AG04450 (cell line): ENCODE results near the gene SYT14. TPM values are rescaled to one million over a fixed set of nuclear protein-coding genes. Genes with fewer than 3 reads are reported as not detected.

Experiments
- CTCF ChIA-PET: fragments of 300-600, 350-600 bp; formaldehyde crosslinking; extraction: SDS; loops from one replicate; lab custom pipeline; 2022; ENCODE audit warnings: antibody characterized with exemption, inconsistent platforms; lab: Charles Lee
- POLR2A ChIA-PET: fragments of 350-600 bp; formaldehyde crosslinking; extraction: SDS; loops from one replicate; lab custom pipeline; 2021; ENCODE audit warnings: antibody characterized with exemption, inconsistent platforms; lab: Yijun Ruan, JAX
- DNase-seq: peaks from one replicate; pipeline ENCODE4 v3.0.0-alpha.2; 2011; ENCODE audit warnings: low read depth, low spot score
- H3K27ac ChIP-seq: one replicate; pipeline ENCODE4 v1.5.1; 2012; ENCODE audit warnings: low read depth, low read length, control low read depth
- H3K27me3 ChIP-seq: one replicate; pipeline ENCODE4 v1.6.0; 2012; ENCODE audit warnings: low read length; ENCODE audit not compliant: control insufficient read depth, insufficient read depth
- H3K4me3 ChIP-seq: 2 replicates; pipeline ENCODE4 v1.5.1; 2011; ENCODE audit warnings: mild to moderate bottlenecking, low read depth, low read length, control low read depth
- H3K9me3 ChIP-seq: 2 replicates; pipeline ENCODE4 v1.5.1; 2012; ENCODE audit warnings: low read length; ENCODE audit not compliant: control insufficient read depth, insufficient read depth
- CTCF ChIP-seq: IDR thresholded peaks from 2 replicates; pipeline ENCODE4 v1.5.1; 2011; ENCODE audit warnings: low read depth, low read length, control low read depth, inconsistent platforms
- polyA plus RNA-seq: library from polyadenylated mRNA; depleted of rRNA; stranded (reverse); fragments of >200 nt; gene quantifications from 2 replicates; pipeline ENCODE4 v1.2.3, GENCODE V29; 2011

Gene SYT14
- polyA plus RNA-seq, 1 experiment = 4.8 TPM

- ChIA-PET CTCF (interaction anchor here (0.9 kb wide), 1 partner anchor 234 kb away, joined by 3 read pairs; no protein-coding TSS in a partner anchor), POLR2A (no interaction called here)
- no peak for DNase-seq
- no peak for TF ChIP-seq CTCF
- no peaks in the 10 kb centered on the region for H3K9me3 ChIP-seq
- H3K27me3 ChIP-seq = no peaks in the 10 kb centered on the region
- no peak overlapping the region for H3K27ac ChIP-seq
- H3K4me3 ChIP-seq = no peak overlapping the region
Measured at GRCh38 chr1:210057593-210057992, 119.6 kb downstream of the SYT14 start.

GRCh38 chr1:210061992-210062391 is 124.0 kb downstream of the SYT14 start:
- H3K27ac ChIP-seq = no peak overlapping the region
- no peaks in the 10 kb centered on the region for H3K27me3 ChIP-seq
- TF ChIP-seq CTCF = no peak
- no peak for DNase-seq
- no peaks in the 10 kb centered on the region for H3K9me3 ChIP-seq
- CTCF ChIA-PET = interaction anchor here (0.6 kb wide), 1 partner anchor 238 kb away, joined by 3 read pairs; no protein-coding TSS in a partner anchor
- POLR2A ChIA-PET = no interaction called here
- no peak overlapping the region for H3K4me3 ChIP-seq

- CTCF ChIA-PET = no interaction called here
- TF ChIP-seq CTCF = no peak
- Histone ChIP-seq H3K27me3 (no peaks in the 10 kb centered on the region), H3K9me3 (no peaks in the 10 kb centered on the region; the same call in 1 of the 2 replicates), H3K27ac (no peak overlapping the region), H3K4me3 (no peak overlapping the region)
- DNase-seq = no peak
- POLR2A ChIA-PET = no interaction called here
Measured at GRCh38 chr1:210070531-210070930, 132.5 kb downstream of the SYT14 start.

- TF ChIP-seq CTCF = no peak
- Histone ChIP-seq H3K27ac (no peak overlapping the region), H3K9me3 (no peaks in the 10 kb centered on the region; the same call in 1 of the 2 replicates), H3K4me3 (no peak overlapping the region), H3K27me3 (no peaks in the 10 kb centered on the region)
- ChIA-PET CTCF (no interaction called here), POLR2A (no interaction called here)
- DNase-seq = no peak
Measured at GRCh38 chr1:210072129-210072528, 134.1 kb downstream of the SYT14 start.

- H3K27ac ChIP-seq = no peak overlapping the region
- no peak for DNase-seq
- ChIA-PET CTCF (no interaction called here), POLR2A (no interaction called here)
- no peaks in the 10 kb centered on the region; the same call in 1 of the 2 replicates for H3K9me3 ChIP-seq
- H3K27me3 ChIP-seq = no peaks in the 10 kb centered on the region
- no peak for TF ChIP-seq CTCF
- no peak overlapping the region for H3K4me3 ChIP-seq
Measured at GRCh38 chr1:210072896-210073504, 135.0 kb downstream of the SYT14 start.
